H7 (cell line): Measurements from ENCODE around the gene TRIM4. TPM values are rescaled to one million over a fixed set of nuclear protein-coding genes. Genes with fewer than 3 reads are reported as not detected.
A peak's percentile ranks its signal among the peaks of the same experiment; 100 is the strongest.
"Not testable (repeated sequence)": the region's sequence is repeated elsewhere in the genome, so short reads cannot be mapped to it uniquely, and the experiment has no call there.

Experiments
- DNase-seq: peaks from one replicate; pipeline ENCODE4 v3.0.0; 2012
- H3K27me3 ChIP-seq: 2 replicates; pipeline ENCODE4 v1.6.0; 2011; ENCODE audit warnings: mild to moderate bottlenecking, low read length; ENCODE audit not compliant: control insufficient read depth, insufficient read depth
- H3K36me3 ChIP-seq: replicated peaks from 2 replicates; pipeline ENCODE4 v1.5.1; 2011; ENCODE audit warnings: low read length; ENCODE audit not compliant: control insufficient read depth, insufficient read depth
- H3K4me3 ChIP-seq: 2 replicates; pipeline ENCODE4 v1.5.1; 2011; ENCODE audit warnings: low read depth, mild to moderate bottlenecking, control low read depth, low read length, moderate library complexity; ENCODE audit not compliant: insufficient read depth
- total RNA-seq: library from RNA; depleted of rRNA; stranded (reverse); fragments of >200 nt; shearing (Covaris generic); gene quantifications from 2 replicates; pipeline ENCODE4 v1.2.3, GENCODE V29; 2014; rRNA removed

The TRIM4 gene
- total RNA-seq: 0.28 TPM in 1 of 2 replicates, not detected in the other

GRCh38 chr7:99918959-99919813, at the start of gene TRIM4:
TSS of gene TRIM4 (minus strand) at chr7:99919530. CDS start at chr7:99919401, 129 bp downstream.
- no peak within 1 kb of the TSS for H3K4me3 ChIP-seq
- H3K36me3 ChIP-seq: no peaks in the 10 kb centered on the region
- no peaks in the 10 kb centered on the region for H3K27me3 ChIP-seq
- DNase-seq: no peak

GRCh38 chr7:99958564-99959227, 39.4 kb upstream of the TRIM4 start:
- H3K4me3 ChIP-seq: no peak overlapping the region
- H3K36me3 ChIP-seq: no peaks in the 10 kb centered on the region
- no peak for DNase-seq
- peaks cover 4% of the 10 kb centered on the region; the same call in 1 of the 2 replicates for H3K27me3 ChIP-seq

- no peaks in the 10 kb centered on the region; the same call in 1 of the 2 replicates for H3K27me3 ChIP-seq
- DNase-seq: no peak
- no peak overlapping the region for H3K4me3 ChIP-seq
- no peaks in the 10 kb centered on the region for H3K36me3 ChIP-seq
These were observed 35.9 kb upstream of the TRIM4 start for GRCh38 chr7:99955247-99955646.

GRCh38 chr7:99954643-99955042, 35.3 kb upstream of the TRIM4 start:
- H3K36me3 ChIP-seq, H3K27me3 ChIP-seq, H3K4me3 ChIP-seq, DNase-seq: not testable (repeated sequence)

GRCh38 chr7:99953649-99954048, 34.3 kb upstream of the TRIM4 start:
- Histone ChIP-seq H3K36me3 (no peaks in the 10 kb centered on the region), H3K27me3 (no peaks in the 10 kb centered on the region), H3K4me3 (no peak overlapping the region)
- DNase-seq: no peak

GRCh38 chr7:99952649-99953048, 33.3 kb upstream of the TRIM4 start:
- not testable (repeated sequence) for DNase-seq, H3K27me3 ChIP-seq, H3K4me3 ChIP-seq, H3K36me3 ChIP-seq

- H3K27me3 ChIP-seq, H3K4me3 ChIP-seq, H3K36me3 ChIP-seq, DNase-seq: not testable (repeated sequence)
These were observed 31.5 kb upstream of the TRIM4 start for GRCh38 chr7:99950819-99951218.

- Histone ChIP-seq H3K4me3 (no peak overlapping the region), H3K27me3 (no peaks in the 10 kb centered on the region)
- DNase-seq: no peak
These were observed 30.4 kb upstream of the TRIM4 start for GRCh38 chr7:99949645-99950228.

GRCh38 chr7:99947608-99948007, 28.3 kb upstream of the TRIM4 start:
- no peak for DNase-seq
- no peaks in the 10 kb centered on the region for H3K27me3 ChIP-seq
- H3K36me3 ChIP-seq: no peaks in the 10 kb centered on the region
- no peak overlapping the region for H3K4me3 ChIP-seq

More at GRCh38 chr7:99949645-99950228, 30.4 kb upstream of the TRIM4 start:
- no peaks in the 10 kb centered on the region for H3K36me3 ChIP-seq

GRCh38 chr7:99944497-99945070, 25.3 kb upstream of the TRIM4 start:
- Histone ChIP-seq H3K27me3 (no peaks in the 10 kb centered on the region), H3K4me3 (no peak overlapping the region), H3K36me3 (no peaks in the 10 kb centered on the region)
- no peak for DNase-seq

- peak; percentile 65 for DNase-seq
- Histone ChIP-seq H3K27me3 (no peaks in the 10 kb centered on the region), H3K36me3 (no peaks in the 10 kb centered on the region), H3K4me3 (peak overlapping the region; percentile 15; the same call in 1 of the 2 replicates)
These were observed 24.5 kb upstream of the TRIM4 start for GRCh38 chr7:99943641-99944496.

GRCh38 chr7:99938296-99938695, 19.0 kb upstream of the TRIM4 start:
- DNase-seq: no peak
- Histone ChIP-seq H3K36me3 (no peaks in the 10 kb centered on the region), H3K4me3 (no peak overlapping the region), H3K27me3 (no peaks in the 10 kb centered on the region)

GRCh38 chr7:99935009-99935408, 15.7 kb upstream of the TRIM4 start:
- not testable (repeated sequence) for H3K27me3 ChIP-seq, DNase-seq, H3K36me3 ChIP-seq, H3K4me3 ChIP-seq

- no peak overlapping the region for H3K4me3 ChIP-seq
- peaks cover 3% of the 10 kb centered on the region; the same call in 1 of the 2 replicates for H3K27me3 ChIP-seq
- H3K36me3 ChIP-seq: no peaks in the 10 kb centered on the region
- no peak for DNase-seq
These were observed 11.0 kb upstream of the TRIM4 start for GRCh38 chr7:99930376-99930775.
